Measurements from ENCODE around the gene TMEM187. TPM values are rescaled to one million over a fixed set of nuclear protein-coding genes. Genes with fewer than 3 reads are reported as not detected.

The TMEM187 gene
- total and polyA plus RNA-seq, 4 donors = 1.8 to 11.4 (median 5.9) TPM

- no peak overlapping the region for H3K9ac ChIP-seq (ENCODE audit: insufficient read depth in 1 of 2, low read length in 2 of 2)
- TF ChIP-seq CTCF (IDR thresholded peaks at IDR 0.05; ENCODE audit: control extremely low read depth, extremely low read depth) = no peak
- 91 to 92% methylated on average over 25 to 29 of the region's 29 CpGs for WGBS, 2 donors
- H3K4me3 ChIP-seq = no peak overlapping the region
- H3K27ac ChIP-seq (ENCODE audit: low read depth in 1 of 2, low read length in 1 of 2) = no peak overlapping the region
- H3K9me3 ChIP-seq (ENCODE audit: control insufficient read depth in 4 of 4, insufficient read depth in 3 of 4, low read length in 3 of 4) = no peaks in the 10 kb centered on the region
- peaks cover 0 to 21% (median 9%) of the 10 kb centered on the region in 4 donors for H3K36me3 ChIP-seq (ENCODE audit: control insufficient read depth in 4 of 4, insufficient read depth in 4 of 4, low read length in 4 of 4)
- H3K27me3 ChIP-seq (ENCODE audit: control insufficient read depth in 3 of 3, insufficient read depth in 3 of 3, low read length in 2 of 3) = peaks cover 0 to 3% (median 2%) of the 10 kb centered on the region in 3 donors
- no peak for DNase-seq
- no peaks in the 10 kb centered on the region for H3K4me1 ChIP-seq (ENCODE audit: control insufficient read depth in 5 of 5, insufficient read depth in 5 of 5, low read length in 5 of 5)
- ATAC-seq (ENCODE audit: insufficient read depth, low FRiP score) = no peak
Observed at GRCh38 chrX:154030715-154031305, 58.3 kb downstream of the TMEM187 start.

- DNase-seq (no peak), ATAC-seq (ENCODE audit: insufficient read depth, low FRiP score) (no peak)
- Histone ChIP-seq H3K9ac (ENCODE audit: insufficient read depth in 1 of 2, low read length in 2 of 2) (no peak overlapping the region), H3K4me3 (no peak overlapping the region), H3K27ac (ENCODE audit: low read depth in 1 of 2, low read length in 1 of 2) (no peak overlapping the region), H3K27me3 (ENCODE audit: control insufficient read depth in 3 of 3, insufficient read depth in 3 of 3, low read length in 2 of 3) (peaks cover 0 to 3% (median 2%) of the 10 kb centered on the region in 3 donors), H3K36me3 (ENCODE audit: control insufficient read depth in 4 of 4, insufficient read depth in 4 of 4, low read length in 4 of 4) (peaks cover 0 to 15% (median 8%) of the 10 kb centered on the region in 4 donors), H3K4me1 (ENCODE audit: control insufficient read depth in 5 of 5, insufficient read depth in 5 of 5, low read length in 5 of 5) (no peaks in the 10 kb centered on the region), H3K9me3 (ENCODE audit: control insufficient read depth in 4 of 4, insufficient read depth in 3 of 4, low read length in 3 of 4) (peaks cover 0 to 2% (median 0%) of the 10 kb centered on the region in 4 donors)
- whole genome bisulfite sequencing, 2 donors = 84 to 88% methylated on average over 11 of the region's 11 CpGs
- no peak for TF ChIP-seq CTCF (IDR thresholded peaks at IDR 0.05; ENCODE audit: control extremely low read depth, extremely low read depth)
Observed at GRCh38 chrX:154032160-154032559, 59.6 kb downstream of the TMEM187 start.

- ATAC-seq (ENCODE audit: insufficient read depth, low FRiP score) (no peak), DNase-seq (no peak)
- peaks cover 0 to 3% (median 3%) of the 10 kb centered on the region in 3 donors for H3K27me3 ChIP-seq (ENCODE audit: control insufficient read depth in 3 of 3, insufficient read depth in 3 of 3, low read length in 2 of 3)
- no peaks in the 10 kb centered on the region for H3K4me1 ChIP-seq (ENCODE audit: control insufficient read depth in 5 of 5, insufficient read depth in 5 of 5, low read length in 5 of 5)
- H3K9ac ChIP-seq (ENCODE audit: insufficient read depth in 1 of 2, low read length in 2 of 2) = no peak overlapping the region
- H3K36me3 ChIP-seq (ENCODE audit: control insufficient read depth in 4 of 4, insufficient read depth in 4 of 4, low read length in 4 of 4) = peaks cover 0 to 13% (median 8%) of the 10 kb centered on the region in 4 donors
- TF ChIP-seq CTCF (IDR thresholded peaks at IDR 0.05; ENCODE audit: control extremely low read depth, extremely low read depth) = no peak
- H3K27ac ChIP-seq (ENCODE audit: low read depth in 1 of 2, low read length in 1 of 2) = no peak overlapping the region
- H3K4me3 ChIP-seq = no peak overlapping the region
- H3K9me3 ChIP-seq (ENCODE audit: control insufficient read depth in 4 of 4, insufficient read depth in 3 of 4, low read length in 3 of 4) = peaks cover 0 to 2% (median 0%) of the 10 kb centered on the region in 4 donors
- WGBS, 2 donors = 69 to 77% methylated on average over 7 to 9 of the region's 9 CpGs
Observed at GRCh38 chrX:154032653-154033052, 60.1 kb downstream of the TMEM187 start.

Small RNA genes lying within 50 kb of the gene (small RNA-seq; reads per million reads assigned to genes)
- not detected for gene MIR3202-1 (ENCODE audit: low replicate concordance)

Other genes starting within 250 kb of the TMEM187 start
- gene BCAP31, start 248.4 kb upstream of the TMEM187 start, total RNA-seq = 100 to 1,000 TPM in 1 of 2 donors, 10 to 100 TPM in 1; 76.8 to 233 TPM
- gene BCAP31, start 248.4 kb upstream of the TMEM187 start, polyA plus RNA-seq = 100 to 1,000 TPM; 180 to 283 TPM
- 10 to 100 TPM in 1 of 2 donors, 1 to 10 TPM in 1; 5.7 to 19.7 TPM for gene ABCD1, start 247.9 kb upstream of the TMEM187 start, total RNA-seq
- 10 to 100 TPM in 1 of 2 donors, 1 to 10 TPM in 1; 7.9 to 12.7 TPM for gene ABCD1, start 247.9 kb upstream of the TMEM187 start, polyA plus RNA-seq
- gene PLXNB3, start 208.5 kb upstream of the TMEM187 start, total RNA-seq = 1 to 10 TPM; 1.0 to 2.6 TPM
- gene PLXNB3, start 208.5 kb upstream of the TMEM187 start, polyA plus RNA-seq = 1 to 10 TPM; 1.2 to 1.7 TPM
- under 1 TPM; 0.15 to 0.23 TPM for gene SRPK3, start 191.7 kb upstream of the TMEM187 start, total RNA-seq
- under 1 TPM; 0.04 to 0.14 TPM for gene SRPK3, start 191.7 kb upstream of the TMEM187 start, polyA plus RNA-seq
- gene IDH3G, start 178.4 kb upstream of the TMEM187 start, total RNA-seq = 10 to 100 TPM; 30.4 to 58.5 TPM
- 10 to 100 TPM; 51.0 to 65.5 TPM for gene IDH3G, start 178.4 kb upstream of the TMEM187 start, polyA plus RNA-seq
- gene SSR4, start 178.1 kb upstream of the TMEM187 start, total RNA-seq = 100 to 1,000 TPM in 1 of 2 donors, 10 to 100 TPM in 1; 84.2 to 413 TPM
- 1,000 to 10,000 TPM in 1 of 2 donors, 100 to 1,000 TPM in 1; 721 to 1,008 TPM for gene SSR4, start 178.1 kb upstream of the TMEM187 start, polyA plus RNA-seq
- gene PDZD4, start 142.2 kb upstream of the TMEM187 start, total RNA-seq = 1 to 10 TPM; 3.6 to 8.1 TPM
- gene PDZD4, start 142.2 kb upstream of the TMEM187 start, polyA plus RNA-seq = 1 to 10 TPM; 2.3 to 3.9 TPM
- under 1 TPM; 0.74 to 0.83 TPM for gene L1CAM, start 86.6 kb upstream of the TMEM187 start, total RNA-seq
- under 1 TPM; 0.19 to 0.20 TPM for gene L1CAM, start 86.6 kb upstream of the TMEM187 start, polyA plus RNA-seq
- gene AVPR2, start 68.1 kb upstream of the TMEM187 start, total RNA-seq = 1 to 10 TPM in 1 of 2 donors, under 1 TPM in 1; 0.98 to 2.5 TPM
- gene AVPR2, start 68.1 kb upstream of the TMEM187 start, polyA plus RNA-seq = under 1 TPM; 0.51 to 0.70 TPM
- gene ARHGAP4, start 46.5 kb upstream of the TMEM187 start, total RNA-seq = 10 to 100 TPM; 34.2 to 85.4 TPM
- 100 to 1,000 TPM in 1 of 2 donors, 10 to 100 TPM in 1; 75.3 to 114 TPM for gene ARHGAP4, start 46.5 kb upstream of the TMEM187 start, polyA plus RNA-seq
- 10 to 100 TPM; 33.1 to 92.0 TPM for gene NAA10, start 37.7 kb upstream of the TMEM187 start, total RNA-seq
- gene NAA10, start 37.7 kb upstream of the TMEM187 start, polyA plus RNA-seq = 100 to 1,000 TPM; 117 to 146 TPM
- 10 to 100 TPM; 16.6 to 53.5 TPM for gene RENBP, start 28.1 kb upstream of the TMEM187 start, total RNA-seq
- 10 to 100 TPM; 70.4 to 90.8 TPM for gene RENBP, start 28.1 kb upstream of the TMEM187 start, polyA plus RNA-seq
- gene HCFC1, start 936 bp upstream of the TMEM187 start, total RNA-seq = 10 to 100 TPM; 25.3 to 59.4 TPM
- gene HCFC1, start 936 bp upstream of the TMEM187 start, polyA plus RNA-seq = 10 to 100 TPM; 10.7 to 22.9 TPM
- gene IRAK1, start 47.1 kb downstream of the TMEM187 start, total RNA-seq = 100 to 1,000 TPM in 1 of 2 donors, 10 to 100 TPM in 1; 24.6 to 153 TPM
- 100 to 1,000 TPM in 1 of 2 donors, 10 to 100 TPM in 1; 64.5 to 131 TPM for gene IRAK1, start 47.1 kb downstream of the TMEM187 start, polyA plus RNA-seq
- gene MECP2, start 125.0 kb downstream of the TMEM187 start, total RNA-seq = 10 to 100 TPM; 53.4 to 62.9 TPM
- 10 to 100 TPM; 20.4 to 24.5 TPM for gene MECP2, start 125.0 kb downstream of the TMEM187 start, polyA plus RNA-seq
- not detected for gene OPN1LW, start 171.5 kb downstream of the TMEM187 start, total RNA-seq
- not detected for gene OPN1LW, start 171.5 kb downstream of the TMEM187 start, polyA plus RNA-seq
- not detected for gene OPN1MW, start 209.8 kb downstream of the TMEM187 start, total RNA-seq
- gene OPN1MW, start 209.8 kb downstream of the TMEM187 start, polyA plus RNA-seq = not detected
- gene OPN1MW2, start 247.0 kb downstream of the TMEM187 start, total RNA-seq = not detected
- gene OPN1MW2, start 247.0 kb downstream of the TMEM187 start, polyA plus RNA-seq = not detected

All from lung (tissue), 13 donors.